ENCODE data around the gene CLEC3B. TPM values are rescaled to one million over a fixed set of nuclear protein-coding genes. Genes with fewer than 3 reads are reported as not detected.
"Not testable (repeated sequence)": the region's sequence is repeated elsewhere in the genome, so short reads cannot be mapped to it uniquely, and the experiment has no call there.

CLEC3B gene
- total RNA-seq, 1 donor = 0.43 TPM

- DNase-seq (ENCODE audit: low read depth) = no peak
- no peak overlapping the region for H3K4me3 ChIP-seq (ENCODE audit: low read depth, low read length)
- no peak for TF ChIP-seq CTCF (IDR thresholded peaks at IDR 0.05; ENCODE audit: insufficient read depth, low read depth, low read length)
Observed at GRCh38 chr3:45067486-45067885, 41.4 kb downstream of the CLEC3B start.

GRCh38 chr3:45067941-45068340 is 41.8 kb downstream of the CLEC3B start:
- no peak for DNase-seq (ENCODE audit: low read depth)
- H3K4me3 ChIP-seq (ENCODE audit: low read depth, low read length) = no peak overlapping the region
- no peak for TF ChIP-seq CTCF (IDR thresholded peaks at IDR 0.05; ENCODE audit: insufficient read depth, low read depth, low read length)

- TF ChIP-seq CTCF (IDR thresholded peaks at IDR 0.05; ENCODE audit: insufficient read depth, low read depth, low read length) = no peak
- no peak overlapping the region for H3K4me3 ChIP-seq (ENCODE audit: low read depth, low read length)
- no peak for DNase-seq (ENCODE audit: low read depth)
Observed at GRCh38 chr3:45071075-45071474, 45.0 kb downstream of the CLEC3B start.

- H3K4me3 ChIP-seq (ENCODE audit: low read depth, low read length) = no peak overlapping the region
- TF ChIP-seq CTCF (IDR thresholded peaks at IDR 0.05; ENCODE audit: insufficient read depth, low read depth, low read length) = no peak
- DNase-seq (ENCODE audit: low read depth) = no peak
Observed at GRCh38 chr3:45075821-45076625, 49.9 kb downstream of the CLEC3B start.

GRCh38 chr3:45078256-45078655 is 52.2 kb downstream of the CLEC3B start:
- DNase-seq (ENCODE audit: low read depth); H3K4me3 ChIP-seq (ENCODE audit: low read depth, low read length): not testable (repeated sequence)

- no peak overlapping the region for H3K4me3 ChIP-seq (ENCODE audit: low read depth, low read length)
- peak; percentile 80 for DNase-seq (ENCODE audit: low read depth)
- peak; percentile 53 for TF ChIP-seq CTCF (IDR thresholded peaks at IDR 0.05; ENCODE audit: insufficient read depth, low read depth, low read length)
Observed at GRCh38 chr3:45078910-45079522, 52.9 kb downstream of the CLEC3B start.

- no peak for TF ChIP-seq CTCF (IDR thresholded peaks at IDR 0.05; ENCODE audit: insufficient read depth, low read depth, low read length)
- H3K4me3 ChIP-seq (ENCODE audit: low read depth, low read length) = no peak overlapping the region
- DNase-seq (ENCODE audit: low read depth) = no peak
Observed at GRCh38 chr3:45079715-45080114, 53.6 kb downstream of the CLEC3B start.
